Gastroesophageal sphincter (tissue), 3 donors: ENCODE data around the gene TBC1D23.

Experiments used
- CTCF ChIP-seq, 4 experiments: fragments of 200-600 bp in 2 of 4; fragments of 450-650 bp in 2 of 4; sonication (generic) in 1 of 4; IDR thresholded peaks; one replicate each; pipeline ENCODE4 v1.5.1; 2017 to 2019; ENCODE audit warnings: antibody characterized with exemption in 4 of 4, mild to moderate bottlenecking in 2 of 4, moderate library complexity in 2 of 4
- EP300 ChIP-seq: sonication (generic); formaldehyde crosslinking; IDR thresholded peaks from one replicate; pipeline ENCODE4 v1.6.1; 2017; ENCODE audit warnings: antibody characterized with exemption, mild to moderate bottlenecking
- POLR2A ChIP-seq, 2 donors: fragments of 450-650 bp; IDR thresholded peaks; one replicate each; pipeline ENCODE4 v1.6.1; 2017; ENCODE audit warnings: antibody characterized with exemption in 2 of 2, mild to moderate bottlenecking in 2 of 2, moderate library complexity in 1 of 2
- POLR2AphosphoS5 ChIP-seq: sonication (generic); formaldehyde crosslinking; IDR thresholded peaks from one replicate; pipeline ENCODE4 v1.6.1; 2017; ENCODE audit warnings: antibody characterized with exemption

- TF ChIP-seq POLR2A (IDR thresholded peaks at IDR 0.05) (no peak), CTCF (IDR thresholded peaks at IDR 0.05) (no peak), POLR2AphosphoS5 (no peak), EP300 (no peak)
Observed at GRCh38 chr3:100277255-100277800, 16.5 kb downstream of the TBC1D23 start.
